ENCODE results near the gene DMD.

The DMD gene

GRCh38 chrX:32116047-32116446, 1095.3 kb downstream of the DMD start:
- Histone ChIP-seq H3K27me3 (ENCODE audit: insufficient read depth, low read length, poor library complexity, severe bottlenecking) (no peaks in the 10 kb centered on the region), H3K9ac (ENCODE audit: low read depth, low read length, poor library complexity, severe bottlenecking) (no peak overlapping the region), H2AFZ (ENCODE audit: low read length) (no peak overlapping the region), H4K20me1 (ENCODE audit: insufficient read depth, low read length, poor library complexity, severe bottlenecking) (no peaks in the 10 kb centered on the region), H3K36me3 (ENCODE audit: insufficient read depth, low read length) (no peaks in the 10 kb centered on the region), H3F3A (ENCODE audit: low read depth) (no peaks in the 10 kb centered on the region), H3K79me2 (ENCODE audit: insufficient read depth, low read length) (no peaks in the 10 kb centered on the region), H3K9me3 (ENCODE audit: insufficient read depth, low read depth, low read length) (no peaks in the 10 kb centered on the region), H3K4me3 (ENCODE audit: low read length, poor library complexity, severe bottlenecking) (no peak overlapping the region), H3K4me1 (ENCODE audit: insufficient read depth, low read length, poor library complexity, severe bottlenecking) (no peaks in the 10 kb centered on the region), H3K9me2 (replicated peaks; ENCODE audit: low read depth, low read length) (no peaks in the 10 kb centered on the region), H3K4me2 (ENCODE audit: low read depth, low read length, poor library complexity, severe bottlenecking) (no peak overlapping the region)
- TF ChIP-seq EZH2phosphoT487 (IDR thresholded peaks at IDR 0.05; ENCODE audit: borderline replicate concordance) (no peak), CTCF (conservative IDR thresholded peaks at IDR 0.05; ENCODE audit: low read length) (peak; percentile 44)

GRCh38 chrX:32087663-32088062, 1123.7 kb downstream of the DMD start:
- Histone ChIP-seq H3K27me3 (ENCODE audit: insufficient read depth, low read length, poor library complexity, severe bottlenecking) (no peaks in the 10 kb centered on the region), H3K4me2 (ENCODE audit: low read depth, low read length, poor library complexity, severe bottlenecking) (no peak overlapping the region), H3K79me2 (ENCODE audit: insufficient read depth, low read length) (no peaks in the 10 kb centered on the region), H4K20me1 (ENCODE audit: insufficient read depth, low read length, poor library complexity, severe bottlenecking) (no peaks in the 10 kb centered on the region), H3K9me3 (ENCODE audit: insufficient read depth, low read depth, low read length) (no peaks in the 10 kb centered on the region), H3F3A (ENCODE audit: low read depth) (no peaks in the 10 kb centered on the region), H3K9me2 (replicated peaks; ENCODE audit: low read depth, low read length) (no peaks in the 10 kb centered on the region), H3K9ac (ENCODE audit: low read depth, low read length, poor library complexity, severe bottlenecking) (no peak overlapping the region), H3K4me3 (ENCODE audit: low read length, poor library complexity, severe bottlenecking) (no peak overlapping the region), H3K36me3 (ENCODE audit: insufficient read depth, low read length) (no peaks in the 10 kb centered on the region), H2AFZ (ENCODE audit: low read length) (no peak overlapping the region), H3K4me1 (ENCODE audit: insufficient read depth, low read length, poor library complexity, severe bottlenecking) (no peaks in the 10 kb centered on the region)
- TF ChIP-seq CTCF (conservative IDR thresholded peaks at IDR 0.05; ENCODE audit: low read length) (no peak), EZH2phosphoT487 (IDR thresholded peaks at IDR 0.05; ENCODE audit: borderline replicate concordance) (no peak)

- no peaks in the 10 kb centered on the region for H3F3A ChIP-seq (ENCODE audit: low read depth)
- no peak overlapping the region for H3K9ac ChIP-seq (ENCODE audit: low read depth, low read length, poor library complexity, severe bottlenecking)
- no peaks in the 10 kb centered on the region for H3K9me3 ChIP-seq (ENCODE audit: insufficient read depth, low read depth, low read length)
- H3K27me3 ChIP-seq (ENCODE audit: insufficient read depth, low read length, poor library complexity, severe bottlenecking), result no peaks in the 10 kb centered on the region
- H3K4me1 ChIP-seq (ENCODE audit: insufficient read depth, low read length, poor library complexity, severe bottlenecking), result no peaks in the 10 kb centered on the region
- TF ChIP-seq EZH2phosphoT487 (IDR thresholded peaks at IDR 0.05; ENCODE audit: borderline replicate concordance), result no peak
- TF ChIP-seq CTCF (conservative IDR thresholded peaks at IDR 0.05; ENCODE audit: low read length), result no peak
- H3K36me3 ChIP-seq (ENCODE audit: insufficient read depth, low read length), result no peaks in the 10 kb centered on the region
- no peaks in the 10 kb centered on the region for H4K20me1 ChIP-seq (ENCODE audit: insufficient read depth, low read length, poor library complexity, severe bottlenecking)
- H3K4me2 ChIP-seq (ENCODE audit: low read depth, low read length, poor library complexity, severe bottlenecking), result no peak overlapping the region
- no peaks in the 10 kb centered on the region for H3K79me2 ChIP-seq (ENCODE audit: insufficient read depth, low read length)
- H3K9me2 ChIP-seq (replicated peaks; ENCODE audit: low read depth, low read length), result no peaks in the 10 kb centered on the region
- no peak overlapping the region for H2AFZ ChIP-seq (ENCODE audit: low read length)
- H3K4me3 ChIP-seq (ENCODE audit: low read length, poor library complexity, severe bottlenecking), result no peak overlapping the region
Observed at GRCh38 chrX:32084757-32085156, 1126.6 kb downstream of the DMD start.
